Measurements from ENCODE around the gene ABCC4.

Gene ABCC4

DNA sequence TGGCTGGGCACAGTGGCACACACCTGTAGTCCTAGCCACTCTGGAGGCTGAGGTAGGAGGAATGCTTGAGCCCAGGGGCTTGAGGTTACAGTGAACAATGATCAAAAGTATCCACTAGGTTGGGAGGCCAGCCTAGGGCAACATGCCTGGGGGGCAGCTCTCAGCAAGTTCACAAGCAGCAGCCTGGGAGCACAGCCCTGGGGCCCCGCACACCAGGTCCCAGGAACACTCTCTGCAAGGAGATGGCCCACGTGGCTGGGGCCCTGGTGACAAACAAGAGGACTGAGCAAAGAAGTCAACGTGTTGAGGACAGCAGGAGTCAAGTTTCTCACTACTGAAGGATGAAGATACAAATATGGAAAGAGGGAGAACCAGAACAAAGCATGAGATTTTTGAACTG is 39.3 kb downstream of the ABCC4 start:
- no peak for DNase-seq (ENCODE audit: extremely low read depth in 1 of 2, low read depth in 1 of 2)

DNA sequence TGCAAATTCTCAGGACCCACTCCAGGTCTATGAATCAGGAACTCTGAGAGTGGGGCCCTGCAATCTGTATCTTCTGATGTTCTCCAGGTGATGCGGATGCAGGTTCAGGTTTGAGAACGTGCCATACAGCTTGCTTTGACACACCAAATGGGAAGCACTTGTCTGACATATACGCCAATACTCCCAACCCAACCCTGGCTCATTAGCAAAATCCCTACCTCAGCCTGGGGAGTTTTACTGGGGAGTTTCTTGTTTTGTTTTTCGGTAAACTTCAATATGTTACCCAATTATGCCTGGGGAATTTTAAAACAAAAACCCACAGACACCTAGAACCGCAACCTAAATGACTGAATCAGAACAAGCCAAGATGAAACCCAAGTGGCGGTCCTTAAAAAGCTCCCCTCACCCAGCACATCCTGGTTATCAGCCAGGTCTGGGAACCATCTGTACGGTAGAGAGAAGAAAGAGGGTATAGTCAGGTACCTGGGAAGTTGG is 41.2 kb downstream of the ABCC4 start:
- no peak for DNase-seq (ENCODE audit: extremely low read depth in 1 of 2, low read depth in 1 of 2)

DNA sequence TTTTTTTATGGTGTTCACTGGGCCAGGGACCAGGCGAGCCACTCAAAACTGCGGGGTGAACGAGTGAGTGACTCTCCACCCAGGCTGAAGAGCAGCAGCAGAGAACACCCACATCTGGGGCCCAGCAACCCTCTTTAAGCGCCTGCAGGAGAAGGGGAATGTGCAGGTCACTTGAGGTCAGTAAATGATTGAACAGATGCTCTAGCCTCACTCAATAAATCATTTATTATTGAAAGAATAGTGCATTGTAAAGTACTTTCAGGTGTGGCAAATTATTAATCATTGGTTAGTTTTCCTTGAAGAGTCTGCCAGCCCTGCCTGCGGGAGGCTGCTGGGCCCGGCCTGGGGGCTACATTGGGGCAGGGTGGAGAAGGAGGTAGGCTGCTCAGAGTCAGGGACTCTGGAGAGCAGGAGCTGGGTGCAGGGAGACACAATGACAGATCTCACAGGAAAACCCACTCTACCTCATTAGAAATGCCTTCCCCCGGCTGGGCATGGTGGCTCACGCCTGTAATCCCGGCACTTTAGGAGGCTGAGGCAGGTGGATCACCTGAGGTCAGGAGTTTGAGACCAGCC is 42.5 kb downstream of the ABCC4 start:
- DNase-seq (ENCODE audit: extremely low read depth in 1 of 2, low read depth in 1 of 2): no peak

DNA sequence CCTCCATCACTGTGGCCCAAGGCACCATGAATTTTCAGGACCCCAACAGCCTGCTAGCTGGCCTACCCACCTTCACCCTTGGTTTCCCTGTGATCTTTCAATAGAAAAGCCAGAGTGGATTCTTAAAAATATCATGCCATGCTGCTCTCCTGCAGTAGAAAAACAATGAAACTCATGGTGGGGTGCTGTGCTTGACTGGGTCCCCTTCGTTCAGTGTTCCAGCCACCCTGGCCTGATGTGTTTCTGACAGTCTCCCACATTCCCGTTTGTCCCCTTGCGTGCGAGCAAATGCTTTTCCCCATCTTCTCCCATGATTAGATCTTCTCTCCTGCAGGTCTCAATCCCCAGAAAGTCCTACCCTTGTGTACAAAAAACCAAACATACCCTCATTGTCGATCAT is 43.2 kb downstream of the ABCC4 start:
- no peak for DNase-seq (ENCODE audit: extremely low read depth in 1 of 2, low read depth in 1 of 2)

DNA sequence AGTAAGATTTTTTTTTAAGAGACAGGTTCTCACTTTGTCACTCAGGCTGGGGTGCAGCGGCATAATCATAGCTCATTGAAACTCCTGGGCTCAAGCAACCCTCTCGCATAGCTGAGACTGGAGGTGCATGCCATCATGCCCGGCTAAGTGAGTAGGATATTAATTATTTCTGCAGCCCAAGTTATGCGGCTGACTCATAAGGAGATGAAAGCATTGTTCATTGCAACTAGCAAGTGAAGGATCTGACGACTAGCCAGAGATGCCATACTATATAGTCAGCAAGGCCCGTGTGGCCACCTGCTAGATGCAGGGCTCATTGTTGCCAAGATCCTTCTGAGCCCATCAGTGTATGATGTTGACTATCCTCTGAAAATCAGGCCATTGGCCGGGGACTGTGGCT is 45.2 kb downstream of the ABCC4 start:
- no peak for DNase-seq (ENCODE audit: extremely low read depth in 1 of 2, low read depth in 1 of 2)

DNA sequence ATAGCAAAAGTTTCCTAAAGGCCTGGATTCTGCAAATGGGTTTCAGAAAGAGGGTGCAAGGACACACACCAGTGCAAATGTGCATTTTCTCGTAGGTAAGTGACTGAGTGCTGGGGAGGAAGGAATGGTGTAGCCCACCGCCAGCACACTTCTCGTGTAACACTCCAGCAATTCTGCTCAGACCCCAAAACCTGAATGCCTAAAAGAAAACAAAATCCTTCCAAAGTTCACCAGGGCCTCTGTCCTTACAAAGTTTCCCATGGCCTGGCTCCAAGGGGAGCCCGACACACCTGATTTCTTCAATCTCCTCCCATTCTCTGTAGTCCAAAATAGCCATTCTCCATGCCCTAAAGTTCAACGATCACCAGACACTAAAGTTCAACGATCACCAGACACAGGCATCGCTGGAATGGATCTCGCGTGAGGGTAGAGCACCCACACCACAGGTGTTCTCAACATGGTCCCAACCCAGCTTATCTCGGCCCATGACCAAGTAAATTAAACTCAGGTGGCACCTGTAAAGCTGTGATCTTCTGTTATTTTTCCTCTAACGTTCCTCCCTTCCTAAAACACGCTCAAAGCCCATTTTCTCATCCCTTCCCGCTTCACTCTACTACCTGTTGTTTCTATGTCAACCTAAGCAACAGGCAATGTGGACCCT is 46.0 kb downstream of the ABCC4 start:
- no peak for DNase-seq (ENCODE audit: extremely low read depth in 1 of 2, low read depth in 1 of 2)

DNA sequence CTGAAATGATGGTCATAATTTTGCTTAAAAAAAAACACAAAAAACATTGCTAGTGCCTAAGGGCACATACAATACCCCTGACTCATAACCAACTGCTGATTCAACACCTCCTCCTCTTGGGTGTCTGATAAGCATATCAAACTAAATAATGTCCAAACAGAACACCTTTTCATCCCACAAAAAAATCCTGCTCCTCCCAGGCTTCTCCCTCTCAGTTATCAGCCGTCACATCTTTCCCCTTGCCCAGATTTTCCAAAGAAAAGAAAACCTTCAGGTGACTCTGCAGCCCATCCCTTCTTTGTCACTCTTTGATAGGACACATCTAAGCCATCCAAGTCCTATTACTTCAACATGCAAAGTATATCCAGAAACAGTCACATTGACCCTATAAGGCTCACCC is 46.9 kb downstream of the ABCC4 start:
- DNase-seq (ENCODE audit: extremely low read depth in 1 of 2, low read depth in 1 of 2): no peak

DNA sequence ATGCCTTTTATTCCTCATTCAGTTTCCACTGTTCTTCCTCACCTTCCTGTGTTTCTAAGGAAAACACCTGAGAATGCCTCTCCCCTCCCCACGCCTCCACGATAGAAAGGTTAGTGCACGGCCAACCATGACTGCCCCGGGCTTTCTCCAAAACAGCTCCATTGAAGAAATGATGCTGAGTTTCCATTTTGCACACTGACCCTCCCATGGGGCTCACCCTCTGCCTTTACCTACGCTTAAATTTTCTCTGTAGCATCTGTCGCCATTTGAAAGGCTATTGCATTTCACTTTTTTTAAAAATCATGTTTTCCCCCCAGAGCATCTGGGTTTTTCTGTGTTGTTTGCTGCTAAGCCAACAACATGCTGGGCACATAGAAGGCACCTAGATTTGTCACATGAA is 48.2 kb downstream of the ABCC4 start:
- DNase-seq (ENCODE audit: extremely low read depth in 1 of 2, low read depth in 1 of 2): no peak

DNA sequence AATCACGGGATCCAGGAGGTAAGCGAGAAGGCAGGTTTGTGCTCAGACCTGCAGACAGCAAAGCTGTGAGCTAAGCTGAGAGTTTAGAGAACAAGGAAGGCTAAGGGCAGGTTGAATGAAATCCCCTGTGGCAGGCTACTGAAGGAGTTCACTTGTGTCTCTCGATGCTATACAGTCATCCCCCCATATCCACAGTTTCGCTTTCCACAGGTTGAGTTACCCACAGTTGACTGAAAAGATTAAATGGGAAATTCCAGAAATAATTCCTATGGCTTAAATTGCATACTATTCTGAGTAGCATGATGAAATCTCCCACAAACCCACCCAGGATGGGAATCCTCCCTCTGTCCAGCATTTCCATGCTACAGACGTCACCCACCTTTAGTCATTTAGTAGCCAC is 49.6 kb downstream of the ABCC4 start:
- DNase-seq (ENCODE audit: extremely low read depth in 1 of 2, low read depth in 1 of 2): no peak

DNA sequence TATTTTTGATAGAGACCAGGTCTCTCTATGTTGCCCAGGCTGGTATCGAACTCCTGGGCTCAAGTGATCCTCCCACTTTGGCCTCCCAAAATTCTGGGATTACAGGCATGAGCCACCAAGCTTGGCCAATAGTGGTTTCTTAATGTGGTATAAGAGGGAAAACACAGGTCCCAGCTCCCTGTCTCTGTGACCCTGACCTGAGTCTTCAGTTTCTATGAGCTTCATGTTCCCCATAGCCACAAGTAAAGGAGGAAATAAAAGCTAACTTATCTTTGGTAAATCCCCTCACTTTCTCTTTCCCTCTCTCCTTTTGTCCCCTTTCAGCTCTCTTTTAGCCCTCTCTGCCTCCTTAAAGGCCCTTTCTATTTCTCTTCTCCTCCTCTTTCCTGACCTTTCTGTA is 50.3 kb downstream of the ABCC4 start:
- DNase-seq (ENCODE audit: extremely low read depth in 1 of 2, low read depth in 1 of 2): no peak

DNA sequence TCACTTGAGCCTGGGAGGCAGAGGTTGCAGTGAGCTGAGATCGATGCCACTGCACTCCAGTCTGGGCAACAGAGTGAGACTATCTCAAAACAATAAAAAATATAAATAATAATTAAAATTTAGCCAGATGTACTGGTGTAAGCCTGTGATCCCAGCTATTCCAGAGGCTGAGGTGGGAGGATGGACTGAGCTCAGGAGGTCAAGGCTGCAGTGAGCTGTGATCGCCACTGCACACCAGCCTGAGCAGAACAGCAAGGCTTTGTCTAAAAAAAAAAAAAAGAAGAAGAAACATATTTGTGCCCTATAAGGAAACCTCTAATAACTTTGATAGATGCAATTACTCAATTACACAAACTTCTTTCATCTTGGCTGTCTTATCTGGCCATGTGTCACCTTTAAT is 52.3 kb downstream of the ABCC4 start:
- DNase-seq (ENCODE audit: extremely low read depth in 1 of 2, low read depth in 1 of 2): no peak

DNA sequence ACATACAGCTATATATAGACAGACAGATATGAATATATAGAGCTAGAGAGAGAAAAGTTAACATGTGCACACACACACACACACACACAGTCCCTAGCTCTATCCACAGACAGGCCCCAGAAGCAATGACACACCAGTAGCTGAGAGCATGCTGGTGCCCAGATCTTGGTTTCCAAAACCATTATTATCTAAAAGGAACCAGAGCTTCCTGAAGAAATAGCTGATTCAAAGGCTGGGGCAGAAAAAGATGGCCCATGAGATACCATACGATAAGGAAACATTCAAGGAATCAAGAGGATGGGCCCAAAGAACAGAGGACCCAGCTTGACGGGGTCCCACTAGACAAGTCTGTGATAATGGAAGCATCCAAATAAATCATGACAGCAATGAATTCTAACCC is 53.4 kb downstream of the ABCC4 start:
- DNase-seq (ENCODE audit: extremely low read depth in 1 of 2, low read depth in 1 of 2): no peak

DNA sequence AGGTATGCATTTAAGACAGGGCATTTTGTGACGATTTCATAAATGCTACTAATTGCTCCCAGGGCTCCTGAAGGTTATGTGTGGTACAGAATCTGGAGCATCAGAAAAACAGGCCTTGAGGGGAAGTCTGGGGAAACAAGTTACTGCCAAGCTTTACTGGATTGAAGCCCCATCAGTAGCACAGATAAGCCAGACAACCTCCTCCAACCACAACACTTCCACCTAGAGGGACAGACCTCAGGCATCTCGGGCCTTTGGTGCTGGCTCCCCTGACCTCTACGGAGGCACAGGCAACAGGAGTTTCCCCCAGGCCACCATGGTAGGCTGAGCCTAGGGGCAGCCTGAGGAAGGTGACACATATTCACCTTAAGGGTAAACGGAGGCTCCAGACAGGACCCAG is 54.1 kb downstream of the ABCC4 start:
- no peak for DNase-seq (ENCODE audit: extremely low read depth in 1 of 2, low read depth in 1 of 2)

DNA sequence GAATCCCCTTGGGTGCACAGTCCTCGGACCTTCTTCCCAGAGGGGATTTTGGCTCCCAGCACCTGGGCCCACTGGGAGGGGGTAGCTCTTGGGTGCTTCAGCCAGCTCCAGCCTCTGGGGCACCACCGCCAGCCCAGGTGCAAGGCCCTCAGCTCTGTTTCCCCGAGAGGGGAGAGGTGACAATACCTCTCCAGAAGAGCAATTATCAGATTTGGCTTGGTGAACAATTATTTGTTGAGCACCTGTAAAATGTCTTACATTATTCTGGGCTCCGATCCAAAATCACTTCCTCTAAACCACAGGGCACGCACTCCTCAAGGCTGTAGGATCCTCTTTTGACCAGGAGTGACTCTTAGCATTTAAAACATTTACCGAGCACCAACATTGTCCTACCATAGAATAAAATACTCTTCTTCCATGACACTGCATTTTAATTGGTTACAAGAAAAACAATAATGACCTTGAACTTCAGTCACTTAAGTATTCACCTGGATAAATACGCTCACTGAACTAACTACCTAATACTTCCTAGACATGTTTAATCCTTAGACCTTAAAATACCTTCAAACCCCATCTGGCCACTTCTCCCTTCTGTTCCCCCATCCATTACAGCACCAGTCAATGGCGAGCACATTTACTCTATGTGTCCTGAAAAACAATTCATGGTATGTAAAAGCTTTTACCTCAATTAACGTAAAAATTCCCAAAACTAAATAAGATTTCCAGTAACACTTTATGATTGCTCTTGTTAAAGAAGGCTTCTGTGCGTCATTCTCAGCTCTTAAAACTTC is 54.8 kb downstream of the ABCC4 start:
- no peak for DNase-seq (ENCODE audit: extremely low read depth in 1 of 2, low read depth in 1 of 2)

DNA sequence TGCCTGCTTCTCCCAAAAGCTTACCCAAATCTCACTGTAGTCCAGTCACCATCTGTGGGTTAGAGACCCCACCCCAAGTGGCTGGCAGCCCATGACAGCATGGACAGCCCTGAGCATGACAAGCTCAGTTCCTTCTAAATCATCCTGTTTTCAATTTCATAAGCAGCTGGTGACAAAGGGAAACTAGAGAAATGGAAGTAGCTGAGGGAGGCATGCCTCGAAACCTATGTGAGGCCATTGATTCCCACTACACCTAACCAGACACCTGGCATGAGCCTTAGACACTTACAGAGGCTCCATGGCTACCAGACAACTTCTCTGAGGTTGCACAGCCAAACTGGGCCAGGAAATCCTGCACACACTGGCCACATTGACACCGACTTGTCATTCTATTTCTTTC is 56.2 kb downstream of the ABCC4 start:
- DNase-seq (ENCODE audit: extremely low read depth in 1 of 2, low read depth in 1 of 2): no peak

DNA sequence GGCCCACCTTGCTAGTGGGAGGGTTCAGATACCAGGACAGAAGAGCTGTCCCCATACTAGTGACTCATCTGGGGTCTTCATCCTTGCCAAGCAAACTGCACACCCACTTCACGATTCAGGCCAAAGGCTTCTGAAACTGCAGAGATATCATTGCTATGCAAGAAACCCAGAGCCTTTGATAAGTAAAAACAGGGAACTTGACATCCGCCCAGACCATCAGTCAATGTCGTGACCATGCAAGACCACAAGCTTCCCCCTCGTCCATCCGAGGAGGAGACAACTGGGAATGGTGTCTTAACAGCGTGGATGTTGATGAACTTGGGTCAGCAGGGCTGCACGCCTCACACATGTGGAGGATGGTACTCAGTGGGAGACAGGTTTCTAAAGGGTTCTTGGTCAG is 58.0 kb downstream of the ABCC4 start:
- DNase-seq (ENCODE audit: extremely low read depth in 1 of 2, low read depth in 1 of 2): no peak

DNA sequence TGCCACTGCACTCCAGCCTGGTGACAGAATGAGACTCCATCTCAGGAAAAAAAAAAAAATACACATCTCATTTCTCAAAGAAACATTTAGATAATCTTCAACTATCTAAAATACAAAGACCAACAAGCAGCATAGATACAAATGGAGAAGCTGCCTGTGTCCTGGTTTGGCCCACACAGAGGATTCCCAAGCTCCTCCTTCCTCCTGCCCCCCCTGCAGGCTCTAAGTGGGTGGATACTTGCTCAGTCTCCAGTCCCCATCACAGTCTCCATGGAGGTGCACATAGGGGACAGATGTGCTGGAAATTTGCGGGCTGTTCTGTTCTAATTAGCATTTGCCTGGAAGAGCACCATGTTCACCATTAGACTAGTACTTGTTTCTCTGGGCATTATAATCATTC is 59.9 kb downstream of the ABCC4 start:
- DNase-seq (ENCODE audit: extremely low read depth in 1 of 2, low read depth in 1 of 2): no peak

DNA sequence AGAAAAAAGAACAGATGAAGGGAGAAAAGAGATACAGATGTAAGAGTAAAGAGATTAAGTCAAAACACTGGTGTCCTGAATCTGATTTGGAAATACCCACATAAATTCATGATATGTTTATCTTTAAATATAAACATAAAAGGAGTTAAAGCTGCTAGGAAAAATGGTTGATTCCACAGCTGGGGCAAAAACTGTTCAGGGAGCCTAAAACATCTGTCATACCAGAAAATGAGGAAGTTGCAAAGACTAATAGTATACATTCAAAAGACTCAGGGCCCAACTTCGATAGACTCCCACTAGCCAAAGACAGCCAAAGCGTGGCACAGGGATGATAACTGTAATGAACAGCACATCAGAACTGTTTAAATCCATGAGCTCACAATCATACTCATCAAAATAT is 62.0 kb downstream of the ABCC4 start:
- DNase-seq (ENCODE audit: extremely low read depth in 1 of 2, low read depth in 1 of 2): no peak

DNA sequence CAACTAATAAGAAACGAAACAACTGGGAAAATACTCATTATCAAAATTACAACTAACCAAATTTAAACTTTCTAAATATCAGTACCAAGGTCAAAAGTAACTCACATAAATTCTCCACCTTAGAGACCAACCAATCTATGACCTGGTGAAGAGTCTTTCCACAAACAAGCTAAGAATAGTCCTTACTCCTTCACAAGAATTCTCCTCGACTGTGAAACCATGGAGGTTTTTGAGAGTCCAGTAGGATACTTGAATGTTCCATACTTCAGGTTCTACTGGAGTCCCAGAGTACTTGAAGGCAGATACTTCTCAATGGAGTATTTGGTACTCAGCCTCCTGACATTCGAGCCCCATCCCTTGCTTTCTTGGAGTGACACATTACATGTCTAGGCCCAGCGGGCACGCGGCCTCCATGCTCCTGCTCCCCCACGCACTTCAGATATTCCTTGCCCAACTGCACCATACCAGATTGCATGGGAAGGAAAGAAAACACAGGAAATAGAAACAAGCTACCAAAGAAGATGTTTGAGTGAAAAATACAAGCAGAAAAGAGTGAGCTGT is 63.9 kb downstream of the ABCC4 start:
- no peak for DNase-seq (ENCODE audit: extremely low read depth in 1 of 2, low read depth in 1 of 2)

DNA sequence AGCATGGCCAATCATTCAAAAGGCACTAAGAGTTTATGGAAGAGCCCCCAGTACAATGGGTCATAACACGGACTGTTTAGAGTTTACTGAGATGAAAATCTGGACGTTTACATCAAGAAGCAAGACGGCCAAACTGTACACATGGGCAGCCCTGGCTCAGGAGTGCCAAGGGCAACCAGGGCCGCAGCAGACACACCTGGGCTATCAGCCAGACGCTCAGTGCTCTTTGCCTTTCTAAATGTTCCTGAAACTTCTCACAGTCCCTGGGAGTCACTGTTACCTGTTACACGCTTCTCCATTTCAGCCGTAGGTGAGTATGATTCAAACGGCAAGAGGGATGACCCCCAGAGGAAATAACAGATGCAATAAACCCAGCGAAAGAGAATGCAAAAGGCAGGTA is 64.5 kb downstream of the ABCC4 start:
- no peak for DNase-seq (ENCODE audit: extremely low read depth in 1 of 2, low read depth in 1 of 2)

DNA sequence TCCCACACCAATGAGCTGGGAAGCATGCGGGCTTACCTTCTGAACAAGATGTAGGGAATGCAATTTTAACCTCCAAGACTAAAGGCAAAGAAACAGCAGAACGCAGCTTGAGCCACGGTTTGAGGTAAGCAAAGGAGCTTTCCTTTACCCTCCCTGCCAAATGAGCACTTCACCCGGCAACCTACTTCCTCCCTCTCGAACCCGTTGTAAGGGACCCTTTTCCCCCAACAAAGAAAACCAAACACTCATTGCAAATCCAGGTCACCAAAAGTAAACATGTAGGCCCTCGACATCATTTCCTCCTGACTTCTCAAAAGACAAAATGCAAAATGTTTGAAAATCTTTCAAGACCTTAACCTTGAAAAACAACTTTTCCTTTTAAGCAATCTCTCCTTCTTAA is 65.3 kb downstream of the ABCC4 start:
- no peak for DNase-seq (ENCODE audit: extremely low read depth in 1 of 2, low read depth in 1 of 2)

DNA sequence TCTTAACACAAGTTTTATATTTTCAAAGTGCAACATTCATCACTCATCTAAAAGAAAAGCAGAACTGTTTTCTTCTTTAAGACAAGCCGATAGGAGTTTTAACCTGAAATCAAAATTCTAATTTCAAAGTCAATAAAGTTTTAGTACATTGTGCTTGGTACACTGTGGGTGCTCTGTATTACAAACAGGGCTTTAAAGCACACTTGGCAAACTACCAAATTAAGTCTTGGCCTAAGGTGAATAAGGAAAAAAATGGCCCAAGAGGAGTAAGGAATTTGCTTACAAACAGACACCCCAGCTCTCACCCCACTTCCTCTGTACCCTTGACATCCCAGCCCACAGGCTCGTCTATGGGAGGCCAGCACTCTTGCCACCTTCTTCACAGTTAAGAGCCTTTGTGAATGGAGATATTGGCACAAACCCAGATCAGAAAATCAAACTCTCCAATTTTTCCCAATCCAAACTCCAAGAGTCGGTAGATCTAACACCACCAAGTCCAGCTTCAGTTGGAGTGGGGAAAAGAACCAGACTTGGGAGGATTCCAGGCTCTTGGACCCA is 66.0 kb downstream of the ABCC4 start:
- DNase-seq (ENCODE audit: extremely low read depth in 1 of 2, low read depth in 1 of 2): no peak

Measured in stimulated activated CD8-positive, alpha-beta memory T cell treated with anti-CD3 and anti-CD28 coated beads, Interleukin-7, amount 100 ng/mL, for 48 hours (primary cell).